Measurements from ENCODE around the gene GJA4.
"Not testable (repeated sequence)": the region's sequence is repeated elsewhere in the genome, so short reads cannot be mapped to it uniquely, and the experiment has no call there.

The GJA4 gene

GRCh38 chr1:34792424-34792823 is 375 bp upstream of the GJA4 start:
- no peak for DNase-seq (ENCODE audit: low read depth)

GRCh38 chr1:34794001-34794789 is 1.4 kb downstream of the GJA4 start:
- DNase-seq (ENCODE audit: low read depth): no peak

DNA sequence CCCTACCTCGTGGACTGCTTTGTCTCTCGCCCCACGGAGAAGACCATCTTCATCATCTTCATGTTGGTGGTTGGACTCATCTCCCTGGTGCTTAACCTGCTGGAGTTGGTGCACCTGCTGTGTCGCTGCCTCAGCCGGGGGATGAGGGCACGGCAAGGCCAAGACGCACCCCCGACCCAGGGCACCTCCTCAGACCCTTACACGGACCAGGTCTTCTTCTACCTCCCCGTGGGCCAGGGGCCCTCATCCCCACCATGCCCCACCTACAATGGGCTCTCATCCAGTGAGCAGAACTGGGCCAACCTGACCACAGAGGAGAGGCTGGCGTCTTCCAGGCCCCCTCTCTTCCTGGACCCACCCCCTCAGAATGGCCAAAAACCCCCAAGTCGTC is 2.0 kb downstream of the GJA4 start:
- DNase-seq (ENCODE audit: low read depth): no peak

- DNase-seq (ENCODE audit: low read depth): no peak
Observed at GRCh38 chr1:34795916-34796315, 3.1 kb downstream of the GJA4 start.

DNA sequence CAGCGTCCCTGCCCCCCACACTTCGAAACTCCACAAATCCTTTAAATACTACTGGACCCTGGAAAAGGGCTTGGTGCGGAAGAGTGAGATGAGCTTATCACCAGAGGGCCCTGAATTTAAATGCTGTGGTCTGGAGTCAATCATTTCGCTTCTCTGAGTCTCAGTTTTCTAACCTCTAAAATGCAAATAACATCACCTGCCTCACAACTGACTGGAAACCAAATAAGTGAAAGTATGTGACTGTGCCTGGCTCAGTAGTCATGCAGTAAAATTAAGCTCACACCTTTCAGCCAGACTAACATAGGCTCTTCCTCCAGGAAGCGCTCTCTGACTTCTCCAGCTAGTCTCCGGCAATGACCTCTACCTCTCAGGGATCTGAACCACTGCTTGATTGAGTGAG is 4.2 kb downstream of the GJA4 start:
- no peak for DNase-seq (ENCODE audit: low read depth)

DNA sequence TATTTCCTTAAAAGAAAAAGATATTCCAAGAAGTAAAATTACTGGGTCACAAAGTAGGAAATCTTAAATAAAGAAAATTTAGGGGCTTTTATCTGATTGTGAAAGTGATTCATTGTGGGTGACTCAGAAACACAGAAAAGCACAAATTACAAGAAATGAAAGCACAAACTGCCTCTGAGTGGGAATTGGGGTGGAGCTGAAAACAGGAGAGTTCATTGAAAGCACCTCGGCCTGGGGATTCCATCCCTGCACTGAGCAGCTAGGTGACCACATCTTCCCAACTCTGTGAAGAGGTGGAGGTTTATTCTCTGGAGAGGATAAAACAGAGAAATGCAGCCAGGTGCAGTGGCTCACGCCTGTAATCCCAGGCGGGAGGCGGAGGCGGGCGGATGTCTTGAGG is 7.4 kb downstream of the GJA4 start:
- DNase-seq (ENCODE audit: low read depth): no peak

GRCh38 chr1:34803770-34804169 is 11.0 kb downstream of the GJA4 start:
- no peak for DNase-seq (ENCODE audit: low read depth)

GRCh38 chr1:34806396-34806795 is 13.6 kb downstream of the GJA4 start:
- DNase-seq (ENCODE audit: low read depth): no peak

- no peak for DNase-seq (ENCODE audit: low read depth)
Observed at GRCh38 chr1:34808051-34808810, 15.4 kb downstream of the GJA4 start.

- not testable (repeated sequence) for DNase-seq (ENCODE audit: low read depth)
Observed at GRCh38 chr1:34810781-34811180, 18.0 kb downstream of the GJA4 start.

DNA sequence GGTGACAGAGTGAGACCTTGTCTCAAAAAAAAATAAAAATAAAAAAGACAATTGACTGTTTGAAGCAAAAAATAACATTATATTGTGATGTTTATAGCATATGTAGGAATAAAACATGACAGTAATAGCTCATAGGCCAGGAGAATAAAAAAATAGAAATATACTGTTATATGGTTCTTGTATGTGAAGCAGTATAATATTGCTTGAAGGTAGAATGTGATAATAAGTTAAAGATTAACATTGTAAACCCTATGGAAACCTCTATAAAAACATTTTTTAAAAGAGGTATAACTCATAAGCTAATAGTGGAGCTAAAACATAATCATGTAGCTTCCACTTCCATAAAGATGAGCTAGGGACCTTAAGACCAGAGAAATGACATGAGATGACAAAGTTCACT is 23.5 kb downstream of the GJA4 start:
- no peak for DNase-seq (ENCODE audit: low read depth)

- no peak for DNase-seq (ENCODE audit: low read depth)
Observed at GRCh38 chr1:34816778-34817177, 24.0 kb downstream of the GJA4 start.

GRCh38 chr1:34818862-34819261 is 26.1 kb downstream of the GJA4 start:
- not testable (repeated sequence) for DNase-seq (ENCODE audit: low read depth)

- no peak for DNase-seq (ENCODE audit: low read depth)
Observed at GRCh38 chr1:34822202-34822601, 29.4 kb downstream of the GJA4 start.

DNA sequence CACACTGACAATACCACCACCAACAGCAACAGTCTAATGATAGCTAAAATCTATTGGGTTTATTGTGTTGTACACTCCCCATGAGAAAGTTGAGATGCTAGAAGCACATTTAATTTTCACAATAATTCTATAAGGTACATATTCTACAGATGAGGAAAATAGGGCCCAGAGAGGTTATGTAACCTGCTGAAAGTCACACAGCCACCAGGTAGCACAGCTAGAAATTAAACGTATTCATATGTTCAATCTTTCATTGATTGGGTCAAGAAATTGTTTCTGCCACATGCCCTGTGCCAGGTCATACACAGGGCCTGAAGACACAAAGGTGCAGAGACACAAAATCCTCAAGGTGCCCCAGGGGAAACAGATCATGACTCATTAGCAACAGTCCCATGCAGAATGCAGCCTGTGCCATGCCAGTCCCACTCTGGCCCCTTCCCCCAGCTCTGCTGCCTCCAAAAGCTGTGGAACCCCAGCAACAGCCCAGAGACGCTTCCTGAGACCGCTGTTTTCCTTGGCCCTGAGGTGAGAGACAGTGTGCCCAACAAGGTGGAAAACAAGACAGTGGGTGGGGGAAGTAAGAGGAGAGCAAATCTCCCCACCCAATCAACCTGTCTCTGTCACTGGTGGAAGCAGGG is 32.1 kb downstream of the GJA4 start:
- no peak for DNase-seq (ENCODE audit: low read depth)

- no peak for DNase-seq (ENCODE audit: low read depth)
Observed at GRCh38 chr1:34825455-34826091, 32.8 kb downstream of the GJA4 start.

GRCh38 chr1:34827341-34827941 is 34.6 kb downstream of the GJA4 start:
- DNase-seq (ENCODE audit: low read depth): no peak

- no peak for DNase-seq (ENCODE audit: low read depth)
Observed at GRCh38 chr1:34828611-34829010, 35.8 kb downstream of the GJA4 start.

DNA sequence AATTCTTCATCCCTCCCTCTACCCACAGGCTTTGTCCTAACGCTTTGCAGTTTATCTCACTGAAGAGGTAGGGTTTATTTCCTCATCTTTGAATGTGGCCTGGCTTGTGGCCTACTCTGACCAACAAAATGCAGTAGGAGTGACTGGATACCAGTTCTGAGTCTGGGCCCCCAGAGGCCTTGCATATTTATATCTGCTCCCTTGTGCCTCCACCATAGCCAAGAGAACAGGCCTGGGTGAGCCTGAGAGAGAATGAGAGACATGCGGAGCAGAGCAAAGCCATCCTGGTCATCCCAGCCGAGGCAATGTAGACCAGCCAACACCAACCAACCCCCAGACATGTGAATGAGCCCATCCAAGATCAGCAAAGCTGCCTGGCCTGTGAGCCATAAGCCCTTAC is 36.5 kb downstream of the GJA4 start:
- no peak for DNase-seq (ENCODE audit: low read depth)

DNA sequence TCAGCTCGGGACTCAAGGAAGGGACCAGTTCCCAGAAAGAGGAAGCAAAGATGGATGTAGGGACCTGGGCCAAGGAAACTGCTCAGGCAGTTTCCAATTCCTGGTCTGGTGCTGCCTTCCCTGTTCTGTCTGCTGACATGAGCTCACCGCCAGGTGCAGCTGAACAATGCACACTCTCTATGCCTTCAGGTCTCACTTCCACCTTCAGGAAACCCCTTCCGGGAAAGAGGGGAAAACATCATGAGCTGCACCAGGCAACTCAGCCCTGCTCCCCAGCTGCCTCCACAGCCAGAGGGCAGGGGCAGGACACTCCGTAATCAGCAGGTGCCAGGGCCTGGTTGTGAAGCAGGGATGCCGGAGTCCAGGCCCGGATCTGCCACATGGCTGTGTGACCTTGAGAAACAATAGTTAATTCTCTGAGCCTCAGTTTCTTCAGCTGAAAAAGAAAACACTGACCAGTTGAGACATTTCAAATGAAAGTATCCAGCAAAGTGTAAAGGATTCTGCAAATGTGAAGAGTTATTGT is 39.0 kb downstream of the GJA4 start:
- no peak for DNase-seq (ENCODE audit: low read depth)

DNA sequence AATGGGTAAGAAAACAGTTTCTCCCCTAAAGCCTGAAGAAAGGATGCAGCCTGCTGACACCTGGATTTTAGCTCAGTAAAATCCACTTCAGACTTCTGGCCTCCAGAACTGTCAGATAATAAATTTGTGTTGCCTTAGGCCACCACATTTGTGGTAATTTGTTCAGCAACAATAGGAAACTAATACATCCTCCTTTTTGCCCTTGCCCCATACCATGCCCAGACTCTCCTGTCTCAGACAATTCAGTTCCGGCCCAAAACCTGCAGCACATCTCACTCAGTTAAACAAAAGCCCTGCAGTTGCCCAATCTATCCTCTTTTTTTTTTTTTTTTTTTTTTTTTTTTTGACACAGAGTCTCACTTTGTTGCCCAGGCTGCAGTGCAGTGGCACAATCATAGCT is 40.9 kb downstream of the GJA4 start:
- no peak for DNase-seq (ENCODE audit: low read depth)
